Lung (tissue), 12 donors: ENCODE data around the gene IRF8. TPM values are rescaled to one million over a fixed set of nuclear protein-coding genes. Genes with fewer than 3 reads are reported as not detected.

Source experiments
- ATAC-seq: fragments of 200-7000 bp; cut with Tn5 transposase; one replicate; pipeline ENCODE4 v1.9.1; 2020; ENCODE audit warnings: moderate number of reproducible peaks; ENCODE audit not compliant: insufficient read depth, low FRiP score
- DNase-seq, 3 donors: peaks; one replicate each; pipeline ENCODE4 v3.0.0-alpha.2; 2013 to 2017
- H3K27ac ChIP-seq, 2 donors: one replicate each; pipeline ENCODE4 v1.5.1; 2013; ENCODE audit warnings: mild to moderate bottlenecking in 2 of 2, moderate library complexity in 2 of 2, control low read depth in 1 of 2, inconsistent platforms in 1 of 2, low read depth in 1 of 2, low read length in 1 of 2
- H3K27me3 ChIP-seq, 3 donors: one replicate each; pipeline ENCODE4 v1.5.1; 2013; ENCODE audit warnings: low read length in 2 of 3; ENCODE audit not compliant: control insufficient read depth in 3 of 3, insufficient read depth in 3 of 3
- H3K36me3 ChIP-seq, 4 donors: one replicate each; pipeline ENCODE4 v1.5.1; 2013; ENCODE audit warnings: low read length in 4 of 4, mild to moderate bottlenecking in 1 of 4, moderate library complexity in 1 of 4; ENCODE audit not compliant: control insufficient read depth in 4 of 4, insufficient read depth in 4 of 4
- H3K4me1 ChIP-seq, 5 donors: one replicate each; pipeline ENCODE4 v1.5.1; 2013; ENCODE audit warnings: low read length in 5 of 5, mild to moderate bottlenecking in 2 of 5, moderate library complexity in 1 of 5; ENCODE audit not compliant: control insufficient read depth in 5 of 5, insufficient read depth in 5 of 5
- H3K4me3 ChIP-seq: one replicate; pipeline ENCODE4 v1.5.1; 2013; ENCODE audit warnings: mild to moderate bottlenecking, control low read depth, moderate library complexity
- H3K9ac ChIP-seq, 2 donors: one replicate each; pipeline ENCODE4 v1.5.1; 2013; ENCODE audit warnings: low read length in 2 of 2, control low read depth in 1 of 2; ENCODE audit not compliant: insufficient read depth in 1 of 2
- H3K9me3 ChIP-seq, 4 donors: one replicate each; pipeline ENCODE4 v1.5.1; 2013; ENCODE audit warnings: low read length in 3 of 4, mild to moderate bottlenecking in 1 of 4, moderate library complexity in 1 of 4; ENCODE audit not compliant: control insufficient read depth in 4 of 4, insufficient read depth in 3 of 4
- CTCF ChIP-seq: IDR thresholded peaks from 2 replicates; pipeline ENCODE4 v1.5.1; 2012; ENCODE audit warnings: mild to moderate bottlenecking; ENCODE audit errors: control extremely low read depth, extremely low read depth
- WGBS, 2 donors: extraction: QIAGEN DNeasy Blood & Tissue Kit; methylation state at CpG; one replicate each; pipeline ENCODE4 v1.1.7; 2013; 5-methylcytosine and 5-hydroxymethylcytosine counted together
- polyA plus RNA-seq, 2 donors: library from polyadenylated mRNA; stranded (reverse); fragments of 200-250 nt; gene quantifications; one replicate each; pipeline ENCODE4 v1.2.1, GENCODE V29; 2013
- total RNA-seq, 2 donors: library from RNA; depleted of rRNA in 1 of 2; stranded (reverse); fragments of >200 nt in 1 of 2; gene quantifications; one replicate each; pipeline ENCODE4 v1.2.1, GENCODE V29; 2014 to 2021
- donor health status: control.
- donor health status: control.
- donor health status: Bipolar disorder and iron deficiency.
- donor health status: healthy.
- donor health status: DM: yes; HTN: yes; CAD: no.

The IRF8 gene
- total and polyA plus RNA-seq, 4 donors, result 7.3 to 48.3 (median 37.0) TPM

GRCh38 chr16:85858984-85859817, 39.8 kb upstream of the IRF8 start:
- no peaks in the 10 kb centered on the region for H3K27me3 ChIP-seq
- H3K4me3 ChIP-seq, result no peak overlapping the region
- no peaks in the 10 kb centered on the region for H3K4me1 ChIP-seq
- no peak overlapping the region for H3K9ac ChIP-seq
- H3K9me3 ChIP-seq, result no peaks in the 10 kb centered on the region
- no peak overlapping the region for H3K27ac ChIP-seq
- DNase-seq, result no peak
- no peak for ATAC-seq
- no peak for TF ChIP-seq CTCF
- WGBS, 2 donors, result 83 to 91% methylated on average over 16 of the region's 16 CpGs
- H3K36me3 ChIP-seq, result no peaks in the 10 kb centered on the region

DNA sequence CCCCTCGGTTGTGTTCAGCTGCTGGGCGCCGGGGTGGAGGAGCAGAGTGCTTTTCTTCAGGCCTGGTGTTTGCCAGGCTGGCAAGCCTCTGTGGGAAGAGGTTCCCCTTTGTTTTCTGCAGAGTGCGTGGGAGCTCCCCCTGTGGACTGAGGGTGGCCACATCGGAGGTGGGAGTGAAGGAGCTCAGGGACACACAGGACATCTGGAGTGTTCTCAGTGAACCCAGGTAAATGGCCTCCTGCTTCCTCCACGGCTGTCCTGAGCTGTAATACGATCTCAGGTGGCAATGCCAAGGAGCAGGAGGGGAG, 39.2 kb upstream of the IRF8 start:
- WGBS, 2 donors, result 55 to 68% methylated on average over 7 of the region's 7 CpGs
- DNase-seq (no peak), ATAC-seq (no peak)
- no peak for TF ChIP-seq CTCF
- Histone ChIP-seq H3K27ac (no peak overlapping the region), H3K27me3 (no peaks in the 10 kb centered on the region), H3K9me3 (no peaks in the 10 kb centered on the region), H3K4me3 (no peak overlapping the region), H3K9ac (no peak overlapping the region), H3K4me1 (no peaks in the 10 kb centered on the region), H3K36me3 (no peaks in the 10 kb centered on the region)

DNA sequence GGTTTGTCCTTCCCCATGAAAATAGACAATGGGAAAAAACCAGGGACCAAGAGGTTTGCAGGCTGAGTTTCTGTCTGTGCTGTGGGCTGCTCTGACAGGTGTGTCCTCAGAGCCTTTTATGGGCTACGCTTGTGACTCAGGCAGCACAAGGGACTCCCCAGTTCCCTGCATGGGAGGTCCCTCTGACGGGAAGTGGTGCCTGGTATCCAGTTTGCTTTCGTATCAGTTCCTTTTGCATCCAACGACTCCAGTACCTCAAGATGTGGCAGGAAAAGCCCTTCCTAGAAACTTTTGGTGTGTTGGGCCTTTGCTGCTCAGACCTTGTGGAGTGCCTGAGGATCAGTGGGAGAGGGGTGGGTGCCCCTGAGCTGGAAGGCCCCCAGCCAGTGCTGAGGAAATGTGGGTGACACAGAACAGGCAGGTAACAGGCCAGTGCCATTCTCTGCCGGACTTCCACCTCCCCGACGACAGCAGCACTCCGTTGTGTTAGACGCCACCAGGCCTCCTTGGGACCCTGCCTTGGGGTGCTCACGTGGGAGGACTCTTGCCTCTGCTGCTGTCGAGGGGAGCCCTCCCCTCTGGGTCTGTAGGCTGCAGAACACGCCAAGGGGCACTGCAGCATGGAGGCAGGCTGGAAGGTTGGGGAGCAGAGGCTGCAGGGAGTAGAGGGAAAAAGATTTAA, 38.4 kb upstream of the IRF8 start:
- H3K27ac ChIP-seq, result no peak overlapping the region
- WGBS, 2 donors, result 85% methylated on average over 12 of the region's 12 CpGs
- H3K9ac ChIP-seq, result no peak overlapping the region
- ATAC-seq (no peak), DNase-seq (no peak)
- no peaks in the 10 kb centered on the region for H3K27me3 ChIP-seq
- TF ChIP-seq CTCF, result no peak
- no peaks in the 10 kb centered on the region for H3K4me1 ChIP-seq
- H3K9me3 ChIP-seq, result no peaks in the 10 kb centered on the region
- H3K4me3 ChIP-seq, result no peak overlapping the region
- H3K36me3 ChIP-seq, result no peaks in the 10 kb centered on the region
